Heart left ventricle (tissue), 16 donors: ENCODE results near the gene PKNOX2. TPM values are rescaled to one million over a fixed set of nuclear protein-coding genes. Genes with fewer than 3 reads are reported as not detected.
A peak's percentile ranks its signal among the peaks of the same experiment; 100 is the strongest.

Source experiments
- ATAC-seq, 4 donors: fragments of 200-7000 bp; cut with Tn5 transposase; one replicate each; pipeline ENCODE4 v1.9.1; 2020 to 2022; ENCODE audit warnings: moderate library complexity in 4 of 4, mild to moderate bottlenecking in 3 of 4, moderate number of reproducible peaks in 1 of 4
- DNase-seq, 5 donors: peaks; one replicate each; pipeline ENCODE4 v3.0.0-alpha.2; 2020
- H3K27ac ChIP-seq, 12 donors: fragments of 200-600 bp; sonication (generic) in 4 of 12; one replicate each; pipeline versions ENCODE4 v1.5.0 to v1.8.0; 2016 to 2022; ENCODE audit warnings: mild to moderate bottlenecking in 2 of 12
- H3K27me3 ChIP-seq, 9 donors: fragments of 200-600 bp; sonication (generic) in 2 of 9; one replicate each; pipeline versions ENCODE4 v1.5.1 to v1.8.0; 2016 to 2022; ENCODE audit warnings: mild to moderate bottlenecking in 3 of 9
- H3K36me3 ChIP-seq, 9 donors: fragments of 200-600 bp; sonication (generic) in 2 of 9; one replicate each; pipeline versions ENCODE4 v1.5.0 to v1.8.0; 2018 to 2022; ENCODE audit warnings: mild to moderate bottlenecking in 2 of 9
- H3K4me1 ChIP-seq, 12 donors: fragments of 200-600 bp; sonication (generic) in 4 of 12; one replicate each; pipeline versions ENCODE4 v1.5.0 to v1.8.0; 2016 to 2022; ENCODE audit warnings: mild to moderate bottlenecking in 3 of 12
- H3K4me3 ChIP-seq, 12 donors: fragments of 200-600 bp; sonication (generic) in 4 of 12; one replicate each; pipeline versions ENCODE4 v1.5.0 to v1.8.0; 2017 to 2022; ENCODE audit warnings: mild to moderate bottlenecking in 9 of 12, moderate library complexity in 4 of 12
- H3K9me3 ChIP-seq, 12 donors: fragments of 200-600 bp; sonication (generic) in 4 of 12; one replicate each; pipeline versions ENCODE4 v1.5.0 to v1.8.0; 2016 to 2022; ENCODE audit warnings: mild to moderate bottlenecking in 1 of 12
- POLR2A ChIP-seq, 2 donors: fragments of 450-650 bp; IDR thresholded peaks; one replicate each; pipeline ENCODE4 v1.6.1; 2017; ENCODE audit warnings: antibody characterized with exemption in 2 of 2, mild to moderate bottlenecking in 2 of 2, moderate library complexity in 2 of 2
- WGBS, 4 donors: extraction: QIAGEN DNeasy Blood & Tissue Kit in 2 of 4; methylation state at CpG; one replicate each; pipeline versions ENCODE4 v1.1.5 to v1.1.7; 2013 to 2018; 5-methylcytosine and 5-hydroxymethylcytosine counted together
- intact Hi-C, 10 donors: fragments of 100-400 bp; cut with DNase I; formaldehyde crosslinking; loops; one replicate each; pipeline versions ENCODE4 v1.11.1 to v1.14.2; 2022
- polyA plus RNA-seq, 2 donors: library from polyadenylated mRNA; stranded (reverse); fragments of 200-250 nt; gene quantifications; one replicate each; pipeline ENCODE4 v1.2.3, GENCODE V29; 2013
- total RNA-seq, 9 donors: library from RNA; depleted of rRNA in 2 of 9; stranded (reverse); fragments of >200 nt in 2 of 9; fragmentation: NEBNext Ultra II Directional in 3 of 9; extraction: Animal tissue kit (Norgen Biotek cat#: 25700) in 3 of 9; gene quantifications; one replicate each; pipeline versions ENCODE4 v1.1.0 to v1.2.4, GENCODE V29; 2016 to 2023
- TF ChIP-seq, protein P1 (sequence below), 12 donors: fragments of 200-600 bp; sonication (generic) in 4 of 12; IDR thresholded peaks; one replicate each; pipeline versions ENCODE4 v1.5.0 to v1.8.0; 2018 to 2022; ENCODE audit warnings: antibody characterized with exemption in 12 of 12, mild to moderate bottlenecking in 5 of 12
- donor health status: ischemic (EF 13 %, LVEDD 7.1; RV severe dilation, severe dysfunction).
- donor health status: healthy with polysubstance abuse.
- donor health status: DM: no; HTN: yes; CAD: no.
- donor health status: DM: no; HTN: no; CAD: no.
- donor health status: ischemic (EF 25% LVEDD 6.9; RV normal size, moderate dysfunction).
- donor health status: ischemic (EF 25% LVEDD 5.7; RV mildly dilated, moderate dysfunction).
- donor health status: healthy.
- donor health status: DM: yes; HTN: yes; CAD: no.
- donor health status: ischemic (EF 35%, LVEDD 5.7; RV mildly dilated, moderate dysfunction).
- donor health status: nonischemic (EF 11% LVEDD 7.7; RV severe dilation, severe dysfunction).
- donor health status: DM: yes; HTN: yes; CAD: no.
- donor health status: PGD.
- donor health status: ischemic (EF 29% LVEDD 5.4; RV normal size, mild dysfunction).
- donor health status: nonischemic (EF 23%, LVEDD 6.1; RV moderate dilation, normal function).

The PKNOX2 gene
- total and polyA plus RNA-seq, 11 donors = 3.1 to 9.4 (median 4.5) TPM

DNA sequence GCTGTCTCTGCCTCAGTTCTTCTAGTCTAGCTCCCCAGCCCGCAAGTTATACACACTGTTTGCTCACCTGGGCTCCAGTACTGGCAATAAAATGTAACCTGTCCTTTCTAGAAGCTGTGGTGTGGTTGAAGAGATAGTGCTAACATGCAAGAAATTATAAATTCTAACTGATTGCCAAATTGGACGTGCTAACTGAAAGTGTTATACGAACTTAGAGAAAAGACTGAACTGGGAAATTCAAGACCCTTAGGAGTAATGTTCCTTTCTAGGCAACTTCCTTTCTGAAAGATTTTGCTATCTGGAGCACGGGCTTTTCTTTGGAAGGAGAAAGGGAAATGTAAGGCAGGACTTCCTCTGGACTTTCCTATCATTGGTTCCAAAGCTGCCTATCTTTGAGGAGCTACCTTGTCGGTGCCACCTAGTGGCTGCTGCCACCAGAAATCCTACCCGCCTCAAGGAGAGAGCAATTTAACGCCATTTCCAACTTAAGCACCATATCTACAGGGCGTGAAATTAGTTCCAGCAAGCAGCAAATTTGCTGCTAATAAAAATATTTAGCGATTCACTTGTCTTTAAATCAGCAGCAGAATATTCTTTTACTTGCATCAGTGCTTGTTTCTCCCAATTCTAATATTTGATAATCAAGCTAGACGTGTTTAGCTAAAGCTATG, 40.5 kb upstream of the PKNOX2 start:
- intact Hi-C loops = no loop called here
- Histone ChIP-seq H3K4me1 (peaks cover 0 to 9% (median 0%) of the 10 kb centered on the region in 12 donors), H3K4me3 (peak overlapping the region in 3 of 12 donors; percentile 1 to 18 (median 9)), H3K27ac (peak overlapping the region in 1 of 12 donors; percentile 30), H3K36me3 (no peaks in the 10 kb centered on the region), H3K9me3 (no peaks in the 10 kb centered on the region), H3K27me3 (peaks cover 0 to 11% (median 0%) of the 10 kb centered on the region in 9 donors)
- WGBS, 4 donors = 60 to 72% (median 65%) methylated on average over 10 of the region's 10 CpGs
- DNase-seq (peak in 3 of 5 donors; percentile 45 to 63 (median 57)), ATAC-seq (peak; percentile 55 to 83 (median 82))
- TF ChIP-seq, protein P1, sequence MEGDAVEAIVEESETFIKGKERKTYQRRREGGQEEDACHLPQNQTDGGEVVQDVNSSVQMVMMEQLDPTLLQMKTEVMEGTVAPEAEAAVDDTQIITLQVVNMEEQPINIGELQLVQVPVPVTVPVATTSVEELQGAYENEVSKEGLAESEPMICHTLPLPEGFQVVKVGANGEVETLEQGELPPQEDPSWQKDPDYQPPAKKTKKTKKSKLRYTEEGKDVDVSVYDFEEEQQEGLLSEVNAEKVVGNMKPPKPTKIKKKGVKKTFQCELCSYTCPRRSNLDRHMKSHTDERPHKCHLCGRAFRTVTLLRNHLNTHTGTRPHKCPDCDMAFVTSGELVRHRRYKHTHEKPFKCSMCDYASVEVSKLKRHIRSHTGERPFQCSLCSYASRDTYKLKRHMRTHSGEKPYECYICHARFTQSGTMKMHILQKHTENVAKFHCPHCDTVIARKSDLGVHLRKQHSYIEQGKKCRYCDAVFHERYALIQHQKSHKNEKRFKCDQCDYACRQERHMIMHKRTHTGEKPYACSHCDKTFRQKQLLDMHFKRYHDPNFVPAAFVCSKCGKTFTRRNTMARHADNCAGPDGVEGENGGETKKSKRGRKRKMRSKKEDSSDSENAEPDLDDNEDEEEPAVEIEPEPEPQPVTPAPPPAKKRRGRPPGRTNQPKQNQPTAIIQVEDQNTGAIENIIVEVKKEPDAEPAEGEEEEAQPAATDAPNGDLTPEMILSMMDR (IDR thresholded peaks at IDR 0.05) = peak in 11 of 12 donors; percentile 17 to 58 (median 38)
- no peak for TF ChIP-seq POLR2A (IDR thresholded peaks at IDR 0.05)

DNA sequence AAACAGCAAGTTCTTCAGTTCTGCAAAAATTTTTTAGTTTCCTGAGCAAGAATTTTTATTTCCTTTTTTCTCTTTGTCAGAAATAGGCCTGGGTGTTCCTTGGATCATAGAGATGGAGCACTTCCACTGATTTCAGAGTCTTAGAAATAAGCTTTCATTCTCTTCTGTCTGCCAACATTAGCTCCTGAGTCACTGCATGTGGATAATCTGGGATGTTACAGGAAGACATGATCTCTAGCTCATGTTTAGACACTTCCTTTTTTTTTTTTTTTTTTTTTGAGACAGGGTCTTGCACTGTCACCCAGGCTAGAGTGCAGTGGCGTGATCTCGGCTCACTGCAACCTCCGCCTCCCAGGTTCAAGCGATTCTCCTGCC, 39.9 kb upstream of the PKNOX2 start:
- H3K36me3 ChIP-seq = no peaks in the 10 kb centered on the region
- intact Hi-C loops = no loop called here
- DNase-seq (no peak), ATAC-seq (no peak)
- TF ChIP-seq POLR2A (IDR thresholded peaks at IDR 0.05) = no peak
- TF ChIP-seq, protein P1 (IDR thresholded peaks at IDR 0.05) = no peak
- WGBS, 4 donors = 88 to 94% (median 91%) methylated on average over 4 of the region's 4 CpGs
- no peaks in the 10 kb centered on the region for H3K9me3 ChIP-seq
- peaks cover 0 to 16% (median 0%) of the 10 kb centered on the region in 9 donors for H3K27me3 ChIP-seq
- H3K4me1 ChIP-seq = peaks cover 0 to 9% (median 0%) of the 10 kb centered on the region in 12 donors
- peak overlapping the region in 1 of 12 donors; percentile 30 for H3K27ac ChIP-seq
- H3K4me3 ChIP-seq = peak overlapping the region in 2 of 12 donors; percentile 9 to 18

DNA sequence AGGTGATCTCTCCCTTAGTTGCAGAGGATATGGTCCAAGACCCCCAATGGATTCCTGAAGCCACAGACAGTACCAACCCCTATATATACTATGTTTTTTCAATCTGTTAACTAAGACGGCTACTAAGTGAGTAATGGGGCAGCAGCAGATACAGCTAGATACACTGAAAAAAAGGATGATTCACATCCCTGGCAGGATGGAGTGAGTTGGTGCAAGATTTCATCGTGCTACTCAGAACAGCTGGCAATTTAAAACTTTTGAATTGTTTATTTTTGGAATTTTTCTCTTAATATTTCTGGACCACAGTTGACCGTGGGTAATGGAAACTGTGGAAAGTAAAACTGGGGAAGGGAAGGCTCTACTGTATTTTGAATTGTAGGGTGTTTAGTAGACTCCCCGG, 36.1 kb upstream of the PKNOX2 start:
- DNase-seq (no peak), ATAC-seq (no peak)
- Histone ChIP-seq H3K36me3 (no peaks in the 10 kb centered on the region), H3K27me3 (peaks cover 0 to 22% (median 0%) of the 10 kb centered on the region in 9 donors), H3K9me3 (no peaks in the 10 kb centered on the region), H3K4me3 (no peak overlapping the region), H3K4me1 (peaks cover 0 to 9% (median 0%) of the 10 kb centered on the region in 12 donors), H3K27ac (no peak overlapping the region)
- TF ChIP-seq, protein P1 (IDR thresholded peaks at IDR 0.05) = no peak
- WGBS, 4 donors = 72 to 81% (median 80%) methylated on average over 4 of the region's 4 CpGs
- intact Hi-C loops = no loop called here

DNA sequence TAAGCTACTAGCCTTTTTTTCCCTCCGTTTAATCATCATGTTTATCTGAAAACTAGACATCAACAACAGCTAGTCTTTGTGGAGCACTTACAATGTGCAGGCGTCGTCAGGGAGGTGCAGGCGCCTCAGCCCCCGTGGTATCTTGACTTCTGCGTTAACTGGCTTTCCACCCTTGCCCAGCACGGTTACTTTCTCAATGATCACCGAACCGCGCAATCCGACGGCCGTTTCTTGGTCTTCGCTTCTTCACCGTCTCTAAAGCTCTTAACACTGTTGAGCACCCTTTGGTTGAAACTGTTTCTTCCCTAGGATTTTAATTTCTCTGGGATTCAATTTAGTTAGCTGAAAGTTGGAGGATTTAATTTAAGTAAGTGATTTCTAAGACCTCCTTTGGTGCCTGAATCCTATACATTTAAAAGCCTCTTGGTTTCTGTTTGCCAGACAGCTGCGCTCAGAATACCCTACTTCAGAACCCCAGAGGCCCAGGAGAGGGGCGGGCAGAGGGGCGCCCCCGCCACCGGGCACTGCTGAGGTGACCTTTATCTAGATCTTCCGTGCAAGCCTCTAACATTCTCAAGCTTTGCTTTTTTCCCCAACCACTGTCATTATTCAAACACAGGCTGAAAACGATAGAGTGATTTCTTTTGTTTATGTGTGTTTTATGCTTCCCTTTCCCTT, 35.1 kb upstream of the PKNOX2 start:
- TF ChIP-seq, protein P1 (IDR thresholded peaks at IDR 0.05) = no peak
- TF ChIP-seq POLR2A (IDR thresholded peaks at IDR 0.05) = no peak
- no peak overlapping the region for H3K27ac ChIP-seq
- no peak for DNase-seq
- no peak overlapping the region for H3K4me3 ChIP-seq
- intact Hi-C loops = no loop called here
- H3K36me3 ChIP-seq = no peaks in the 10 kb centered on the region
- peaks cover 0 to 22% (median 0%) of the 10 kb centered on the region in 9 donors for H3K27me3 ChIP-seq
- WGBS, 4 donors = 70 to 74% (median 73%) methylated on average over 22 of the region's 22 CpGs
- no peaks in the 10 kb centered on the region for H3K9me3 ChIP-seq
- no peaks in the 10 kb centered on the region for H3K4me1 ChIP-seq
- ATAC-seq = no peak
